ENCODE data around the gene PITPNC1.

PITPNC1 gene

GRCh38 chr17:67687511-67687910 is 310.4 kb downstream of the PITPNC1 start:
- no peak for TF ChIP-seq CTCF (conservative IDR thresholded peaks at IDR 0.05; ENCODE audit: control insufficient read depth, insufficient read depth, low read depth, low read length)
- no peak for DNase-seq (ENCODE audit: low read depth)
- no peak overlapping the region for H3K4me3 ChIP-seq (ENCODE audit: control insufficient read depth, low read depth, low read length)

GRCh38 chr17:67689534-67690177 is 312.6 kb downstream of the PITPNC1 start:
- peak; percentile 76 for DNase-seq (ENCODE audit: low read depth)
- no peak overlapping the region for H3K4me3 ChIP-seq (ENCODE audit: control insufficient read depth, low read depth, low read length)
- TF ChIP-seq CTCF (conservative IDR thresholded peaks at IDR 0.05; ENCODE audit: control insufficient read depth, insufficient read depth, low read depth, low read length), result peak; percentile 84

DNA sequence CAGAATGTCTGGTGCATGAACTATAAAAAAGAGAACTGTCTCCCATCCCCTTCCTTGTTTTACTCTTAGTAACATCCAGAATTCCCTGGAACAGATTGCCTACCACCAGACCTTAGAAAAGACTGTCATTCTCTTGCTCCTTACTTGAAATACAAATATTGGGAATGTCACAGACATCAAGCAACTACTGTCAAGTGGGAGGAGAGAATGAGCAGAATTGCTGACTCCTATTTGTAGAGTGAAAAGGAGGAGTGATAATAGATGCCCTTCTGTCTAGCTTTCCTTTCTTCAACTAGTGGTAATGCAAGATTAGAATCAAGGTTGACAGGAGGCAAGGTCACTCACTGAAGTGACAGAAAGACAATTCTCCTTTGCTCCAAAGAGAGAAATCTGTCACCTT is 316.7 kb downstream of the PITPNC1 start:
- no peak for DNase-seq (ENCODE audit: low read depth)
- no peak for TF ChIP-seq CTCF (conservative IDR thresholded peaks at IDR 0.05; ENCODE audit: control insufficient read depth, insufficient read depth, low read depth, low read length)
- no peak overlapping the region for H3K4me3 ChIP-seq (ENCODE audit: control insufficient read depth, low read depth, low read length)

DNA sequence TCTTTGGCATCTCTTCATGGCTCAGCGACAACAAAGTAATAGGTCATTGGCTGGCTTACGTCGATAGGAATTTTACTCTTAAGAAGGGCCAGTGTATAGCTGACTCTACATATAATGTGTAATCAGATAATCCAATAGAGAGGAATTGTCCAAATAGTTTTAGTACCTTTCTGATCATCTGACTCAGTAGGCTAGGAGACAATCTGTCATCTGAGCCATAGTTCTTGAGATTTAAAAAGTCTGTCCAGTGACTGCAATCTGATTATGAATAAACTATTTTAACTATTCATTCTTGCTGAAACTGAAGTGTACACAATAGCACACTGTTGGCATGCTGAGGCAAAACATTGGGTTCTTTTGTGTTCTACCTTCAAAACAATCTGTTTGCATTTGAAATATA is 319.3 kb downstream of the PITPNC1 start:
- H3K4me3 ChIP-seq (ENCODE audit: control insufficient read depth, low read depth, low read length), result no peak overlapping the region
- TF ChIP-seq CTCF (conservative IDR thresholded peaks at IDR 0.05; ENCODE audit: control insufficient read depth, insufficient read depth, low read depth, low read length), result no peak
- DNase-seq (ENCODE audit: low read depth), result no peak

- TF ChIP-seq CTCF (conservative IDR thresholded peaks at IDR 0.05; ENCODE audit: control insufficient read depth, insufficient read depth, low read depth, low read length), result no peak
- DNase-seq (ENCODE audit: low read depth), result no peak
- H3K4me3 ChIP-seq (ENCODE audit: control insufficient read depth, low read depth, low read length), result no peak overlapping the region
These were observed 319.9 kb downstream of the PITPNC1 start for GRCh38 chr17:67696853-67697498.

GRCh38 chr17:67700037-67700724 is 323.1 kb downstream of the PITPNC1 start:
- DNase-seq (ENCODE audit: low read depth), result no peak
- TF ChIP-seq CTCF (conservative IDR thresholded peaks at IDR 0.05; ENCODE audit: control insufficient read depth, insufficient read depth, low read depth, low read length), result no peak
- H3K4me3 ChIP-seq (ENCODE audit: control insufficient read depth, low read depth, low read length), result no peak overlapping the region

All from fibroblast of mammary gland (primary cell).